SK-N-SH (cell line): ENCODE measurements around the gene NYAP2. TPM values are rescaled to one million over a fixed set of nuclear protein-coding genes. Genes with fewer than 3 reads are reported as not detected.

Experiments used
- CTCF ChIA-PET: fragments of 300-600, 350-600 bp; formaldehyde crosslinking; extraction: SDS; loops from one replicate; lab custom pipeline; 2021; lab: Yijun Ruan, JAX
- POLR2A ChIA-PET: fragments of 350-600 bp; sonication (Branson Sonifier 250); formaldehyde crosslinking; extraction: SDS; loops from one replicate; lab custom pipeline; 2020; ENCODE audit warnings: antibody characterized with exemption, inconsistent platforms; lab: Yijun Ruan, JAX
- DNase-seq: peaks from one replicate; pipeline ENCODE4 v3.0.0; 2012
- H2AFZ ChIP-seq: fragments of 200-600 bp; sonication (generic); 2 replicates; pipeline ENCODE4 v1.8.1; 2016; ENCODE audit warnings: antibody characterized with exemption, mild to moderate bottlenecking, low read depth
- H3F3A ChIP-seq: fragments of 200-600 bp; sonication (generic); replicated peaks from 2 replicates; pipeline ENCODE3; 2016; ENCODE audit warnings: antibody characterized with exemption, mild to moderate bottlenecking; ENCODE audit not compliant: insufficient read depth
- H3K27ac ChIP-seq, 2 experiments: fragments of 200-500 bp in 1 of 2; fragments of 200-600 bp in 1 of 2; sonication (Bioruptor generic) in 1 of 2; sonication (generic), shearing (Covaris generic) in 1 of 2; 2 replicates each; pipeline versions ENCODE4 v1.5.1 to v1.6.1; 2014 to 2016; ENCODE audit warnings: low read depth in 2 of 2, inconsistent platforms in 1 of 2, low read length in 1 of 2, mild to moderate bottlenecking in 1 of 2, mixed read lengths in 1 of 2
- H3K27me3 ChIP-seq: fragments of 200-600 bp; sonication (generic), shearing (Covaris generic); 2 replicates; pipeline ENCODE4 v1.6.1; 2016; ENCODE audit warnings: mixed run types; ENCODE audit not compliant: insufficient read depth
- H3K36me3 ChIP-seq, 2 experiments: fragments of 200-500 bp in 1 of 2; fragments of 200-600 bp in 1 of 2; sonication (Bioruptor generic) in 1 of 2; sonication (generic) in 1 of 2; replicated peaks in 1 of 2; 2 replicates each; pipeline versions ENCODE3 to v1.5.1; 2014 to 2016; ENCODE audit warnings: low read length in 1 of 2, mild to moderate bottlenecking in 1 of 2; ENCODE audit not compliant: insufficient read depth in 2 of 2, control insufficient read depth in 1 of 2
- H3K4me1 ChIP-seq, 2 experiments: fragments of 200-500 bp in 1 of 2; fragments of 200-600 bp in 1 of 2; sonication (Bioruptor generic) in 1 of 2; sonication (generic), shearing (Covaris generic) in 1 of 2; 2 replicates each; pipeline versions ENCODE4 v1.5.1 to v1.6.1; 2014 to 2016; ENCODE audit warnings: low read depth in 1 of 2, low read length in 1 of 2, mixed run types in 1 of 2; ENCODE audit not compliant: insufficient read depth in 2 of 2, control insufficient read depth in 1 of 2
- H3K4me2 ChIP-seq: fragments of 200-600 bp; sonication (generic), shearing (Covaris generic); 2 replicates; pipeline ENCODE4 v1.6.1; 2017; ENCODE audit warnings: mixed run types
- H3K4me3 ChIP-seq, 2 experiments: fragments of 200-500 bp in 1 of 2; fragments of 200-600 bp in 1 of 2; sonication (Bioruptor generic) in 1 of 2; sonication (generic), shearing (Covaris generic) in 1 of 2; 2 replicates each; pipeline versions ENCODE4 v1.5.1 to v1.8.1; 2014 to 2016; ENCODE audit warnings: low read depth in 2 of 2, inconsistent platforms in 1 of 2, low read length in 1 of 2, mild to moderate bottlenecking in 1 of 2, mixed read lengths in 1 of 2, moderate library complexity in 1 of 2
- H3K79me2 ChIP-seq: fragments of 200-600 bp; sonication (generic); 2 replicates; pipeline ENCODE4 v1.8.1; 2017; ENCODE audit warnings: mild to moderate bottlenecking; ENCODE audit not compliant: insufficient read depth
- H3K9ac ChIP-seq: fragments of 200-600 bp; sonication (generic); 2 replicates; pipeline ENCODE4 v1.6.1; 2017; ENCODE audit warnings: mixed run types
- H3K9me2 ChIP-seq: fragments of 200-600 bp; sonication (generic); 2 replicates; pipeline ENCODE4 v1.6.1; 2017; ENCODE audit warnings: mixed run types
- H3K9me3 ChIP-seq: fragments of 200-600 bp; sonication (generic); 2 replicates; pipeline ENCODE4 v1.6.1; 2017; ENCODE audit warnings: mixed run types, mild to moderate bottlenecking, moderate library complexity
- H4K20me1 ChIP-seq: fragments of 200-600 bp; sonication (generic); 2 replicates; pipeline ENCODE4 v1.6.1; 2017; ENCODE audit warnings: mild to moderate bottlenecking, mixed run types; ENCODE audit not compliant: insufficient read depth
- CTCF ChIP-seq: fragments of 200-600 bp; sonication (generic); IDR thresholded peaks from 2 replicates; pipeline ENCODE4 v1.6.1; 2017; ENCODE audit warnings: antibody characterized with exemption, mild to moderate bottlenecking, moderate library complexity
- FOSL2 ChIP-seq: IDR thresholded peaks from 2 replicates; pipeline ENCODE4 v1.4.0; 2012; ENCODE audit warnings: low read depth, mild to moderate bottlenecking, moderate library complexity, borderline replicate concordance
- FOXJ3 ChIP-seq: sonication (generic); formaldehyde crosslinking; IDR thresholded peaks from 2 replicates; pipeline ENCODE4 v1.5.1; 2020; ENCODE audit warnings: mild to moderate bottlenecking, missing genetic modification reagents
- FOXM1 ChIP-seq: IDR thresholded peaks from 2 replicates; pipeline ENCODE4 v1.4.0; 2012; ENCODE audit warnings: low read depth, mild to moderate bottlenecking
- GABPA ChIP-seq: IDR thresholded peaks from 2 replicates; pipeline ENCODE4 v1.4.0; 2012; ENCODE audit warnings: low read depth, mild to moderate bottlenecking
- GATA2 ChIP-seq: sonication (generic); formaldehyde crosslinking; IDR thresholded peaks from 2 replicates; pipeline ENCODE4 v1.5.0; 2020; ENCODE audit warnings: mild to moderate bottlenecking, missing genetic modification reagents
- IRF3 ChIP-seq: fragments of 150-350 bp; IDR thresholded peaks from 2 replicates; pipeline ENCODE4 v1.6.1; 2016; ENCODE audit warnings: mild to moderate bottlenecking, low read depth, low read length
- MAX ChIP-seq: IDR thresholded peaks from 2 replicates; pipeline ENCODE4 v1.4.0; 2012; ENCODE audit warnings: low read depth
- MXI1 ChIP-seq: IDR thresholded peaks from 2 replicates; pipeline ENCODE4 v1.6.1; 2012; ENCODE audit warnings: mild to moderate bottlenecking, low read depth, low read length, improper control_type of control experiment
- NRF1 ChIP-seq: IDR thresholded peaks from 2 replicates; pipeline ENCODE4 v1.6.1; 2012; ENCODE audit warnings: low read depth, mild to moderate bottlenecking, low read length
- PBX3 ChIP-seq: IDR thresholded peaks from 2 replicates; pipeline ENCODE4; 2012
- POLR2AphosphoS5 ChIP-seq: IDR thresholded peaks from 2 replicates; pipeline ENCODE4 v1.6.1; 2012; ENCODE audit warnings: low read depth, low read length
- RCOR1 ChIP-seq: fragments of 150-350 bp; IDR thresholded peaks from 2 replicates; pipeline ENCODE4 v1.6.1; 2017; ENCODE audit warnings: antibody characterized with exemption, low read length
- RFX5 ChIP-seq: IDR thresholded peaks from 2 replicates; pipeline ENCODE4 v1.6.1; 2012; ENCODE audit warnings: mild to moderate bottlenecking, improper control_type of control experiment, low read length
- SIN3A ChIP-seq: IDR thresholded peaks from 2 replicates; pipeline ENCODE4 v1.6.1; 2012; ENCODE audit warnings: low read depth, mild to moderate bottlenecking, low read length, moderate library complexity, borderline replicate concordance
- TAF1 ChIP-seq: IDR thresholded peaks from 2 replicates; pipeline ENCODE4 v1.6.1; 2012; ENCODE audit warnings: low read depth, mild to moderate bottlenecking, low read length, moderate library complexity, borderline replicate concordance
- TEAD4 ChIP-seq: IDR thresholded peaks from 2 replicates; pipeline ENCODE4 v1.4.0; 2012; ENCODE audit warnings: mild to moderate bottlenecking, borderline replicate concordance; ENCODE audit not compliant: insufficient read depth
- USF2 ChIP-seq: fragments of 150-350 bp; IDR thresholded peaks from 2 replicates; pipeline ENCODE4 v1.6.1; 2017; ENCODE audit warnings: antibody characterized with exemption, low read length, low read depth, borderline replicate concordance
- WGBS: methylation state at CpG from one replicate; pipeline ENCODE4 v1.1.6; 2017; ENCODE audit warnings: low lambda C conversion rate; 5-methylcytosine and 5-hydroxymethylcytosine counted together
- polyA plus RNA-seq, 3 experiments: library from polyadenylated mRNA; depleted of rRNA; stranded (reverse); fragments of >200 nt; gene quantifications; 2 replicates each; pipeline ENCODE4 v1.2.3, GENCODE V29; 2012

NYAP2 gene
- polyA plus RNA-seq, 1 of the 3 experiments (the other 2 are of a cell fraction): not detected

- no peaks in the 10 kb centered on the region for H4K20me1 ChIP-seq
- ChIA-PET CTCF (no interaction called here), POLR2A (no interaction called here)
- 58% methylated on average over 4 of the region's 4 CpGs for WGBS
- no peaks in the 10 kb centered on the region for H3K9me3 ChIP-seq
- no peak overlapping the region for H3K4me2 ChIP-seq
- H3K4me1 ChIP-seq: no peaks in the 10 kb centered on the region
- no peaks in the 10 kb centered on the region for H3F3A ChIP-seq
- DNase-seq: no peak
- no peaks in the 10 kb centered on the region for H3K27me3 ChIP-seq
- H3K36me3 ChIP-seq: no peaks in the 10 kb centered on the region
- no peaks in the 10 kb centered on the region for H3K79me2 ChIP-seq
- H3K9me2 ChIP-seq: no peaks in the 10 kb centered on the region
- no peak overlapping the region for H2AFZ ChIP-seq
- no peak overlapping the region for H3K4me3 ChIP-seq
- no peak overlapping the region for H3K27ac ChIP-seq
- TF ChIP-seq MAX (no peak), GATA2 (CRISPR knock-in tag) (no peak), FOSL2 (no peak), POLR2AphosphoS5 (no peak), CTCF (no peak), RCOR1 (no peak), IRF3 (no peak), FOXM1 (no peak), MXI1 (no peak), SIN3A (no peak), GABPA (no peak)
- H3K9ac ChIP-seq: no peak overlapping the region
Measured at GRCh38 chr2:225597911-225598310, 198.4 kb downstream of the NYAP2 start.

- H4K20me1 ChIP-seq: no peaks in the 10 kb centered on the region
- H3K9me2 ChIP-seq: no peaks in the 10 kb centered on the region
- no peaks in the 10 kb centered on the region for H3F3A ChIP-seq
- H3K9ac ChIP-seq: no peak overlapping the region
- H3K36me3 ChIP-seq: no peaks in the 10 kb centered on the region
- no peaks in the 10 kb centered on the region for H3K4me1 ChIP-seq
- H3K9me3 ChIP-seq: no peaks in the 10 kb centered on the region
- DNase-seq: no peak
- H2AFZ ChIP-seq: no peak overlapping the region
- no peak overlapping the region for H3K4me3 ChIP-seq
- no peak overlapping the region for H3K27ac ChIP-seq
- no peaks in the 10 kb centered on the region for H3K79me2 ChIP-seq
- ChIA-PET POLR2A (no interaction called here), CTCF (no interaction called here)
- H3K27me3 ChIP-seq: no peaks in the 10 kb centered on the region
- TF ChIP-seq POLR2AphosphoS5 (no peak), FOXM1 (no peak), FOSL2 (no peak), RFX5 (no peak), TEAD4 (no peak), USF2 (no peak), IRF3 (no peak), PBX3 (no peak), TAF1 (no peak), MXI1 (no peak), NRF1 (no peak), FOXJ3 (no peak)
- H3K4me2 ChIP-seq: no peak overlapping the region
Measured at GRCh38 chr2:225598426-225598825, 198.9 kb downstream of the NYAP2 start.
